ENCODE measurements around the gene ACADL. TPM values are rescaled to one million over a fixed set of nuclear protein-coding genes. Genes with fewer than 3 reads are reported as not detected.

The ACADL gene
- total RNA-seq, 1 donor: 0.63 TPM

GRCh38 chr2:210158236-210158635, 67.0 kb downstream of the ACADL start:
- TF ChIP-seq CTCF (IDR thresholded peaks at IDR 0.05; ENCODE audit: insufficient read depth, low read length): no peak
- no peak overlapping the region for H3K4me3 ChIP-seq (ENCODE audit: low read depth, low read length)
- no peak for DNase-seq (ENCODE audit: low read depth)

GRCh38 chr2:210157526-210157925, 67.7 kb downstream of the ACADL start:
- no peak overlapping the region for H3K4me3 ChIP-seq (ENCODE audit: low read depth, low read length)
- TF ChIP-seq CTCF (IDR thresholded peaks at IDR 0.05; ENCODE audit: insufficient read depth, low read length): no peak
- DNase-seq (ENCODE audit: low read depth): no peak

- no peak overlapping the region for H3K4me3 ChIP-seq (ENCODE audit: low read depth, low read length)
- no peak for TF ChIP-seq CTCF (IDR thresholded peaks at IDR 0.05; ENCODE audit: insufficient read depth, low read length)
- DNase-seq (ENCODE audit: low read depth): no peak
These were observed 77.6 kb downstream of the ACADL start for GRCh38 chr2:210147614-210148013.

Small RNA genes lying within 50 kb of the gene (small RNA-seq; reads per million reads assigned to genes)
- not detected for gene RF00019

Other genes starting within 250 kb of the ACADL start
- gene RPE, start 222.8 kb downstream of the ACADL start, total RNA-seq (ENCODE audit: low replicate concordance): 69.6 and 97.3 TPM in 2 replicates
- gene KANSL1L, start 54.0 kb downstream of the ACADL start, total RNA-seq (ENCODE audit: low replicate concordance): 28.2 and 43.4 TPM in 2 replicates
- gene MYL1, start 89.7 kb upstream of the ACADL start, total RNA-seq (ENCODE audit: low replicate concordance): not detected in 2 replicates